ENCODE measurements around the gene ASTN2.
A peak's percentile ranks its signal among the peaks of the same experiment; 100 is the strongest.
"Not testable (repeated sequence)": the region's sequence is repeated elsewhere in the genome, so short reads cannot be mapped to it uniquely, and the experiment has no call there.

ASTN2 gene

GRCh38 chr9:116692616-116693015 lies 722.2 kb downstream of the ASTN2 start:
- H3K4me1 ChIP-seq (ENCODE audit: insufficient read depth, low read length): peaks cover 22% of the 10 kb centered on the region
- H3K27me3 ChIP-seq (ENCODE audit: insufficient read depth, low read length, poor library complexity): no peaks in the 10 kb centered on the region
- no peak overlapping the region for H3K4me2 ChIP-seq (ENCODE audit: insufficient read depth, low read length)
- no peak overlapping the region for H2AFZ ChIP-seq (ENCODE audit: low read depth, low read length)
- H3K27ac ChIP-seq (ENCODE audit: low read length): no peak overlapping the region
- no peak for ATAC-seq (ENCODE audit: insufficient read depth, low read depth)
- no peak overlapping the region for H3K4me3 ChIP-seq (ENCODE audit: low read depth in 1 of 2, low read length in 2 of 2)
- no peak for TF ChIP-seq EZH2 (IDR thresholded peaks at IDR 0.05; ENCODE audit: borderline replicate concordance, low read depth, low read length, severe bottlenecking)
- TF ChIP-seq CTCF (IDR thresholded peaks at IDR 0.05; ENCODE audit: borderline replicate concordance, extremely low read depth, low read length, poor library complexity, severe bottlenecking): no peak
- no peak overlapping the region for H3K9ac ChIP-seq (ENCODE audit: low read depth, low read length)
- H3K79me2 ChIP-seq (ENCODE audit: insufficient read depth, low read length): peaks cover 17% of the 10 kb centered on the region
- H3K9me3 ChIP-seq (ENCODE audit: insufficient read depth, low read length, severe bottlenecking): no peaks in the 10 kb centered on the region
- no peak for DNase-seq
- peaks cover 3% of the 10 kb centered on the region for H3K36me3 ChIP-seq (ENCODE audit: insufficient read depth, low read length)
- peaks cover 6% of the 10 kb centered on the region; the same call in 1 of the 2 replicates for H4K20me1 ChIP-seq (ENCODE audit: insufficient read depth, low read length)

GRCh38 chr9:116691607-116692006 lies 723.2 kb downstream of the ASTN2 start:
- peaks cover 6% of the 10 kb centered on the region; the same call in 1 of the 2 replicates for H4K20me1 ChIP-seq (ENCODE audit: insufficient read depth, low read length)
- H3K27ac ChIP-seq (ENCODE audit: low read length): no peak overlapping the region
- no peak overlapping the region for H2AFZ ChIP-seq (ENCODE audit: low read depth, low read length)
- H3K4me3 ChIP-seq (ENCODE audit: low read depth in 1 of 2, low read length in 2 of 2): no peak overlapping the region
- H3K79me2 ChIP-seq (ENCODE audit: insufficient read depth, low read length): peaks cover 18% of the 10 kb centered on the region
- H3K36me3 ChIP-seq (ENCODE audit: insufficient read depth, low read length): no peaks in the 10 kb centered on the region
- DNase-seq (no peak), ATAC-seq (ENCODE audit: insufficient read depth, low read depth) (no peak)
- TF ChIP-seq EZH2 (IDR thresholded peaks at IDR 0.05; ENCODE audit: borderline replicate concordance, low read depth, low read length, severe bottlenecking): no peak
- no peak for TF ChIP-seq CTCF (IDR thresholded peaks at IDR 0.05; ENCODE audit: borderline replicate concordance, extremely low read depth, low read length, poor library complexity, severe bottlenecking)
- peaks cover 27% of the 10 kb centered on the region for H3K4me1 ChIP-seq (ENCODE audit: insufficient read depth, low read length)
- no peak overlapping the region for H3K9ac ChIP-seq (ENCODE audit: low read depth, low read length)
- H3K4me2 ChIP-seq (ENCODE audit: insufficient read depth, low read length): no peak overlapping the region
- H3K9me3 ChIP-seq (ENCODE audit: insufficient read depth, low read length, severe bottlenecking): no peaks in the 10 kb centered on the region
- H3K27me3 ChIP-seq (ENCODE audit: insufficient read depth, low read length, poor library complexity): no peaks in the 10 kb centered on the region

GRCh38 chr9:116690805-116691204 lies 724.1 kb downstream of the ASTN2 start:
- H4K20me1 ChIP-seq (ENCODE audit: insufficient read depth, low read length); H3K9ac ChIP-seq (ENCODE audit: low read depth, low read length); H3K27me3 ChIP-seq (ENCODE audit: insufficient read depth, low read length, poor library complexity); DNase-seq; H3K4me2 ChIP-seq (ENCODE audit: insufficient read depth, low read length); H3K36me3 ChIP-seq (ENCODE audit: insufficient read depth, low read length); H3K4me3 ChIP-seq (ENCODE audit: low read depth in 1 of 2, low read length in 2 of 2); ATAC-seq (ENCODE audit: insufficient read depth, low read depth); H3K9me3 ChIP-seq (ENCODE audit: insufficient read depth, low read length, severe bottlenecking); H3K27ac ChIP-seq (ENCODE audit: low read length); H2AFZ ChIP-seq (ENCODE audit: low read depth, low read length): not testable (repeated sequence)
- Histone ChIP-seq H3K4me1 (ENCODE audit: insufficient read depth, low read length) (peaks cover 34% of the 10 kb centered on the region), H3K79me2 (ENCODE audit: insufficient read depth, low read length) (peaks cover 18% of the 10 kb centered on the region)

- Histone ChIP-seq H3K9ac (ENCODE audit: low read depth, low read length) (no peak overlapping the region), H2AFZ (ENCODE audit: low read depth, low read length) (no peak overlapping the region), H3K9me3 (ENCODE audit: insufficient read depth, low read length, severe bottlenecking) (no peaks in the 10 kb centered on the region), H3K27ac (ENCODE audit: low read length) (no peak overlapping the region), H3K27me3 (ENCODE audit: insufficient read depth, low read length, poor library complexity) (no peaks in the 10 kb centered on the region), H3K4me1 (ENCODE audit: insufficient read depth, low read length) (peaks cover 34% of the 10 kb centered on the region), H3K79me2 (ENCODE audit: insufficient read depth, low read length) (peaks cover 18% of the 10 kb centered on the region), H3K36me3 (ENCODE audit: insufficient read depth, low read length) (no peaks in the 10 kb centered on the region), H3K4me3 (ENCODE audit: low read depth in 1 of 2, low read length in 2 of 2) (no peak overlapping the region), H4K20me1 (ENCODE audit: insufficient read depth, low read length) (peaks cover 6% of the 10 kb centered on the region; the same call in 1 of the 2 replicates), H3K4me2 (ENCODE audit: insufficient read depth, low read length) (peak overlapping the region; percentile 12; the same call in 1 of the 2 replicates)
- ATAC-seq (ENCODE audit: insufficient read depth, low read depth) (no peak), DNase-seq (no peak)
- TF ChIP-seq CTCF (IDR thresholded peaks at IDR 0.05; ENCODE audit: borderline replicate concordance, extremely low read depth, low read length, poor library complexity, severe bottlenecking) (no peak), EZH2 (IDR thresholded peaks at IDR 0.05; ENCODE audit: borderline replicate concordance, low read depth, low read length, severe bottlenecking) (no peak)
These were observed 725.3 kb downstream of the ASTN2 start for GRCh38 chr9:116689486-116690032.

Measured in DND-41 (cell line).